ENCODE measurements around the gene NAV2. TPM values are rescaled to one million over a fixed set of nuclear protein-coding genes. Genes with fewer than 3 reads are reported as not detected.

The NAV2 gene
- polyA plus RNA-seq, 1 donor from 2014 or later: 3.0 TPM

- H3K36me3 ChIP-seq (ENCODE audit: insufficient read depth, low read length): no peaks in the 10 kb centered on the region
- H2AFZ ChIP-seq (ENCODE audit: low read depth, low read length): no peak overlapping the region
- H3K4me3 ChIP-seq (ENCODE audit: low read length): no peak overlapping the region
- no peak for TF ChIP-seq EZH2 (IDR thresholded peaks at IDR 0.05; ENCODE audit: borderline replicate concordance, insufficient read depth, low read length, poor library complexity, severe bottlenecking)
- TF ChIP-seq TAF1 (IDR thresholded peaks at IDR 0.05; ENCODE audit: low read depth): no peak
- TF ChIP-seq RAD21 (conservative IDR thresholded peaks at IDR 0.05): no peak
- no peak overlapping the region for H3K4me2 ChIP-seq (ENCODE audit: low read length)
- no peaks in the 10 kb centered on the region for H3K27me3 ChIP-seq (ENCODE audit: insufficient read depth, low read depth, low read length)
- H3K9me3 ChIP-seq (ENCODE audit: low read length): no peaks in the 10 kb centered on the region
- H3F3A ChIP-seq (ENCODE audit: insufficient read depth, low read length, poor library complexity, severe bottlenecking): no peaks in the 10 kb centered on the region
- no peak overlapping the region for H3K9ac ChIP-seq (ENCODE audit: low read length)
- H4K20me1 ChIP-seq (ENCODE audit: insufficient read depth): no peaks in the 10 kb centered on the region
- no peak overlapping the region for H3K27ac ChIP-seq (ENCODE audit: low read length)
- no peaks in the 10 kb centered on the region for H3K79me2 ChIP-seq (replicated peaks; ENCODE audit: insufficient read depth, low read length)
- H3K9me2 ChIP-seq (ENCODE audit: insufficient read depth, low read length): no peaks in the 10 kb centered on the region
These were observed 43.1 kb upstream of the NAV2 start for GRCh38 chr11:19669511-19669910.

GRCh38 chr11:19670030-19670791, 42.4 kb upstream of the NAV2 start:
- Histone ChIP-seq H2AFZ (ENCODE audit: low read depth, low read length) (no peak overlapping the region), H3K9me2 (ENCODE audit: insufficient read depth, low read length) (no peaks in the 10 kb centered on the region), H3K79me2 (replicated peaks; ENCODE audit: insufficient read depth, low read length) (no peaks in the 10 kb centered on the region), H3K4me2 (ENCODE audit: low read length) (no peak overlapping the region), H3K4me3 (ENCODE audit: low read length) (no peak overlapping the region), H3F3A (ENCODE audit: insufficient read depth, low read length, poor library complexity, severe bottlenecking) (no peaks in the 10 kb centered on the region), H3K27me3 (ENCODE audit: insufficient read depth, low read depth, low read length) (no peaks in the 10 kb centered on the region), H4K20me1 (ENCODE audit: insufficient read depth) (no peaks in the 10 kb centered on the region), H3K36me3 (ENCODE audit: insufficient read depth, low read length) (no peaks in the 10 kb centered on the region), H3K9ac (ENCODE audit: low read length) (no peak overlapping the region), H3K27ac (ENCODE audit: low read length) (no peak overlapping the region), H3K9me3 (ENCODE audit: low read length) (no peaks in the 10 kb centered on the region)
- TF ChIP-seq EZH2 (IDR thresholded peaks at IDR 0.05; ENCODE audit: borderline replicate concordance, insufficient read depth, low read length, poor library complexity, severe bottlenecking) (no peak), CTCF (IDR thresholded peaks at IDR 0.05; ENCODE audit: poor library complexity, severe bottlenecking) (no peak), RAD21 (conservative IDR thresholded peaks at IDR 0.05) (no peak), EP300 (conservative IDR thresholded peaks at IDR 0.05; ENCODE audit: poor library complexity, severe bottlenecking) (no peak), REST (IDR thresholded peaks at IDR 0.05; ENCODE audit: borderline replicate concordance) (no peak), SMC3 (conservative IDR thresholded peaks at IDR 0.05; ENCODE audit: poor library complexity) (no peak), POLR2AphosphoS5 (IDR thresholded peaks at IDR 0.05) (no peak), TAF1 (IDR thresholded peaks at IDR 0.05; ENCODE audit: low read depth) (no peak), MXI1 (conservative IDR thresholded peaks at IDR 0.05; ENCODE audit: poor library complexity, severe bottlenecking) (no peak)

All from neural cell (in vitro differentiated cells).